GM12892 (cell line): ENCODE data around the gene PLA2G6.

Experiments
- POLR2A ChIP-seq: IDR thresholded peaks from 2 replicates; pipeline ENCODE4 v1.6.1; 2011; ENCODE audit warnings: low read depth, low read length, control low read depth
- POLR2AphosphoS5 ChIP-seq: IDR thresholded peaks from 2 replicates; pipeline ENCODE4 v1.6.1; 2011; ENCODE audit warnings: low read depth, low read length, control low read depth

GRCh38 chr22:38107692-38108515 is 73.7 kb downstream of the PLA2G6 start:
- TF ChIP-seq POLR2AphosphoS5 (no peak), POLR2A (no peak)
